HepG2 (cell line): Measurements from ENCODE around the gene BACE1-AS. TPM values are rescaled to one million over a fixed set of nuclear protein-coding genes. Genes with fewer than 3 reads are reported as not detected.

Experiments
- ATAC-seq: fragments of 200-7000 bp; cut with Tn5 transposase; 3 replicates; pipeline ENCODE4 v1.9.1; 2020; ENCODE audit warnings: mild to moderate bottlenecking, moderate library complexity
- BruUV-seq: library from RNA; stranded (reverse); fragments of 400-500 nt; replicated peaks from 2 replicates; lab custom pipeline; 2021; lab: Mats Ljungman, UMichigan
- CTCF ChIA-PET: fragments of 300-600 bp; formaldehyde crosslinking; extraction: SDS; loops from one replicate; lab custom pipeline; 2021; ENCODE audit warnings: low total read pairs, inconsistent platforms, low intra/inter-chr PET ratio; lab: Yijun Ruan, JAX
- POLR2A ChIA-PET: fragments of 350-600 bp; sonication (Branson Sonifier 250); formaldehyde crosslinking; loops from one replicate; lab custom pipeline; 2020; ENCODE audit warnings: antibody characterized with exemption, inconsistent platforms; lab: Yijun Ruan, JAX
- DNase-seq: peaks from one replicate; pipeline ENCODE4 v3.0.0-alpha.2; 2015; ENCODE audit warnings: low spot score
- FAIRE-seq: peaks from 3 replicates; lab custom pipeline; 2011; peaks lifted over from hg19 to GRCh38; lab: Jason Lieb, UNC
- H2AFZ ChIP-seq: one replicate; pipeline ENCODE4 v1.6.1; 2011; ENCODE audit warnings: low read length, inconsistent platforms
- H3K27ac ChIP-seq: fragments of 300-600 bp; 3 replicates; pipeline ENCODE4 v1.8.0; 2011; ENCODE audit warnings: mixed run types, mild to moderate bottlenecking, mixed read lengths, low read length, inconsistent platforms; ENCODE audit not compliant: insufficient read depth; ENCODE audit errors: extremely low read length
- H3K27me3 ChIP-seq, 2 experiments: fragments of 200-600 bp in 1 of 2; 2 replicates in 1 of 2; 3 replicates in 1 of 2; pipeline versions ENCODE4 v1.6.0 to v1.8.0; 2011; ENCODE audit warnings: low read length in 2 of 2, mild to moderate bottlenecking in 2 of 2, moderate library complexity in 2 of 2, inconsistent platforms in 1 of 2; ENCODE audit not compliant: insufficient read depth in 2 of 2, control insufficient read depth in 1 of 2
- H3K36me3 ChIP-seq, 2 experiments: fragments of 200-600 bp in 1 of 2; replicated peaks in 1 of 2; 2 replicates in 1 of 2; 3 replicates in 1 of 2; pipeline versions ENCODE4 v1.5.1 to v1.8.0; 2011; ENCODE audit warnings: low read length in 2 of 2, inconsistent platforms in 1 of 2; ENCODE audit not compliant: insufficient read depth in 2 of 2, control insufficient read depth in 1 of 2
- H3K4me1 ChIP-seq: 2 replicates; pipeline ENCODE4 v1.5.1; 2012; ENCODE audit warnings: low read length, inconsistent platforms; ENCODE audit not compliant: insufficient read depth
- H3K4me2 ChIP-seq: 2 replicates; pipeline ENCODE4 v1.6.0; 2011; ENCODE audit warnings: low read depth, low read length, inconsistent platforms
- H3K4me3 ChIP-seq, 3 experiments: fragments of 200-600 bp in 1 of 3; sonication (generic), shearing (Covaris generic) in 1 of 3; replicated peaks in 1 of 3; 2 replicates each; pipeline ENCODE4 v1.5.1; 2011 to 2016; ENCODE audit warnings: low read length in 3 of 3, inconsistent platforms in 2 of 3, low read depth in 2 of 3, mild to moderate bottlenecking in 2 of 3, control low read depth in 1 of 3, mixed read lengths in 1 of 3; ENCODE audit not compliant: insufficient read depth in 1 of 3
- H3K79me2 ChIP-seq: one replicate; pipeline ENCODE4 v1.6.1; 2011; ENCODE audit warnings: low read length, inconsistent platforms; ENCODE audit not compliant: insufficient read depth
- H3K9ac ChIP-seq: 2 replicates; pipeline ENCODE4 v1.6.0; 2011; ENCODE audit warnings: mild to moderate bottlenecking, low read depth, low read length, inconsistent platforms; ENCODE audit not compliant: insufficient read depth
- H3K9me3 ChIP-seq: 2 replicates; pipeline ENCODE4 v1.5.1; 2012; ENCODE audit warnings: mild to moderate bottlenecking, low read length
- H4K20me1 ChIP-seq: 2 replicates; pipeline ENCODE4 v1.6.0; 2011; ENCODE audit warnings: inconsistent platforms, mild to moderate bottlenecking, low read length, moderate library complexity; ENCODE audit not compliant: insufficient read depth
- ADNP ChIP-seq: sonication (generic); formaldehyde crosslinking; IDR thresholded peaks from 2 replicates; pipeline ENCODE4 v1.4.0; 2020; ENCODE audit warnings: missing genetic modification reagents
- AGO2 ChIP-seq: fragments of 200-400 bp; formaldehyde crosslinking; optimal IDR thresholded peaks from 2 replicates; pipeline ENCODE3; 2017; ENCODE audit warnings: mild to moderate bottlenecking, low read depth, low read length, moderate library complexity
- ARNT2 ChIP-seq: sonication (generic); formaldehyde crosslinking; IDR thresholded peaks from 2 replicates; pipeline ENCODE4 v1.8.0; 2022; ENCODE audit warnings: mild to moderate bottlenecking, low read depth, missing genetic modification reagents, moderate library complexity
- CHCHD3 ChIP-seq: sonication (generic); formaldehyde crosslinking; IDR thresholded peaks from 2 replicates; pipeline ENCODE4 v1.8.0; 2022; ENCODE audit warnings: mild to moderate bottlenecking, missing genetic modification reagents, moderate library complexity
- DRAP1 ChIP-seq: IDR thresholded peaks from 2 replicates; pipeline ENCODE4 v1.6.1; 2016; ENCODE audit warnings: missing genetic modification reagents, missing compliant biosample characterization
- EEA1 ChIP-seq: sonication (generic); formaldehyde crosslinking; IDR thresholded peaks from 2 replicates; pipeline ENCODE4 v1.5.1; 2020; ENCODE audit warnings: mild to moderate bottlenecking, missing genetic modification reagents, borderline replicate concordance
- JDP2 ChIP-seq: sonication (generic); formaldehyde crosslinking; IDR thresholded peaks from 2 replicates; pipeline ENCODE4 v1.8.1; 2022; ENCODE audit warnings: missing genetic modification reagents, borderline replicate concordance
- MLX ChIP-seq: IDR thresholded peaks from 2 replicates; pipeline ENCODE4 v1.6.1; 2016
- SCMH1 ChIP-seq: sonication (generic); formaldehyde crosslinking; IDR thresholded peaks from 2 replicates; pipeline ENCODE4 v1.9.0; 2021; ENCODE audit warnings: missing genetic modification reagents, mild to moderate bottlenecking, borderline replicate concordance
- SKI ChIP-seq: fragments of 450-650 bp; IDR thresholded peaks from one replicate; pipeline ENCODE4 v1.6.1; 2018; ENCODE audit warnings: mild to moderate bottlenecking; ENCODE audit not compliant: partially characterized antibody
- SNAPC4 ChIP-seq: sonication (generic); formaldehyde crosslinking; IDR thresholded peaks from 2 replicates; pipeline ENCODE4 v1.4.0; 2020; ENCODE audit warnings: mild to moderate bottlenecking, missing genetic modification reagents
- SP5 ChIP-seq: IDR thresholded peaks from 2 replicates; pipeline ENCODE4 v1.6.1; 2016; ENCODE audit warnings: low read depth, borderline replicate concordance
- USF2 ChIP-seq, 2 experiments: sonication (generic) in 1 of 2; formaldehyde crosslinking in 1 of 2; IDR thresholded peaks; 2 replicates each; pipeline versions ENCODE4 v1.5.1 to v1.6.1; 2011 to 2020; ENCODE audit warnings: borderline replicate concordance in 1 of 2, low read depth in 1 of 2, low read length in 1 of 2, mild to moderate bottlenecking in 1 of 2, missing genetic modification reagents in 1 of 2, moderate library complexity in 1 of 2
- ZKSCAN5 ChIP-seq: sonication (generic); formaldehyde crosslinking; IDR thresholded peaks from 2 replicates; pipeline ENCODE4 v1.5.1; 2020; ENCODE audit warnings: mild to moderate bottlenecking, missing genetic modification reagents
- ZNF773 ChIP-seq: sonication (generic); formaldehyde crosslinking; IDR thresholded peaks from 2 replicates; pipeline ENCODE4 v1.4.0; 2020; ENCODE audit warnings: missing genetic modification reagents, borderline replicate concordance
- ZNF816 ChIP-seq: sonication (generic); formaldehyde crosslinking; IDR thresholded peaks from 2 replicates; pipeline ENCODE4 v1.8.0; 2022; ENCODE audit warnings: missing genetic modification reagents, mild to moderate bottlenecking, borderline replicate concordance
- ZZZ3 ChIP-seq: sonication (generic); formaldehyde crosslinking; IDR thresholded peaks from 2 replicates; pipeline ENCODE4 v1.4.0; 2020; ENCODE audit warnings: missing genetic modification reagents, mild to moderate bottlenecking, borderline replicate concordance
- WGBS: methylation state at CpG from one replicate; pipeline ENCODE4 v1.1.6; 2017; ENCODE audit warnings: low lambda C conversion rate; 5-methylcytosine and 5-hydroxymethylcytosine counted together
- in situ Hi-C: cut with HindIII; loops from 2 replicates; pipeline ENCODE4 v1.10.0; 2017; ENCODE audit warnings: low pct_unique_long_range_greater_than_20kb; ENCODE audit not compliant: extremely low pct_ligation_motif_present
- intact Hi-C: fragments of 100-400 bp; cut with micrococcal nuclease; formaldehyde crosslinking; loops from one replicate; pipeline ENCODE4 v1.10.0; 2022; ENCODE audit not compliant: unreplicated experiment
- polyA plus RNA-seq, 8 experiments: library from polyadenylated mRNA; depleted of rRNA in 3 of 8; stranded (reverse) in 7 of 8; unstranded in 1 of 8; fragments of >200 nt; fragmentation: Illumina TruSeq in 4 of 8; extraction: Trizol in 4 of 8; gene quantifications; 2 replicates each; pipeline versions ENCODE4 v1.2.1 to v1.2.3, GENCODE V29; 2011 to 2016; ENCODE audit warnings: low read depth in 4 of 8, missing spikeins in 1 of 8, mixed read lengths in 1 of 8; ENCODE audit not compliant: insufficient read depth in 1 of 8
- total RNA-seq, 5 experiments: library from RNA; depleted of rRNA; stranded (reverse); fragments of >200 nt; fragmentation: Illumina TruSeq; extraction: Trizol; gene quantifications; 2 replicates each; pipeline ENCODE4 v1.2.3, GENCODE V29; 2016; ENCODE audit warnings: low read depth in 1 of 5

The BACE1-AS gene
- total and polyA plus RNA-seq, 2 of the 13 experiments (the other 11 are each of a cell fraction or from before 2014, with no cell fraction given), result 2.0 to 3.9 TPM

- FAIRE-seq (no peak), ATAC-seq (no peak), DNase-seq (no peak)
- H2AFZ ChIP-seq, result no peak overlapping the region
- WGBS, result 97% methylated on average over 2 of the region's 2 CpGs
- no peaks in the 10 kb centered on the region for H3K79me2 ChIP-seq
- H3K36me3 ChIP-seq, result peaks cover 5 to 34% of the 10 kb centered on the region in 2 experiments
- no peak overlapping the region for H3K4me3 ChIP-seq
- H3K4me2 ChIP-seq, result no peak overlapping the region
- CTCF ChIA-PET, result no interaction called here
- H3K9me3 ChIP-seq, result no peaks in the 10 kb centered on the region
- H3K9ac ChIP-seq, result no peak overlapping the region
- H3K27ac ChIP-seq, result no peak overlapping the region
- H3K27me3 ChIP-seq, result no peaks in the 10 kb centered on the region
- POLR2A ChIA-PET, result no interaction called here
- in situ Hi-C loops, result no loop called here
- intact Hi-C loops, result no loop called here
- H3K4me1 ChIP-seq, result peaks cover 8% of the 10 kb centered on the region
- TF ChIP-seq ZKSCAN5 (CRISPR knock-in tag), result no peak
- TF ChIP-seq ZNF773 (CRISPR knock-in tag), result no peak
- TF ChIP-seq ADNP, result no peak
- no peak for TF ChIP-seq EEA1 (CRISPR knock-in tag)
- no peak for TF ChIP-seq USF2 (IDR thresholded peaks at IDR 0.05; ENCODE audit: low read depth, low read length)
- TF ChIP-seq USF2 (CRISPR knock-in tag; IDR thresholded peaks at IDR 0.05; ENCODE audit: borderline replicate concordance), result no peak
- no peak for TF ChIP-seq JDP2 (CRISPR knock-in tag)
- no peak for TF ChIP-seq SP5 (CRISPR knock-in tag)
- TF ChIP-seq MLX (CRISPR knock-in tag), result no peak
- TF ChIP-seq SKI, result no peak
- no peak for TF ChIP-seq ZNF816
- TF ChIP-seq ARNT2 (CRISPR knock-in tag), result no peak
- TF ChIP-seq AGO2, result no peak
- TF ChIP-seq ZZZ3, result no peak
- no peak for TF ChIP-seq DRAP1 (CRISPR knock-in tag)
- no peak for TF ChIP-seq SCMH1 (CRISPR knock-in tag)
- TF ChIP-seq CHCHD3 (CRISPR knock-in tag), result no peak
- TF ChIP-seq SNAPC4 (CRISPR knock-in tag), result no peak
- no peaks in the 10 kb centered on the region for H4K20me1 ChIP-seq
- BruUV-seq, result no TSS peak
These were observed 12.8 kb upstream of the BACE1-AS start for GRCh38 chr11:117278347-117278746.
